Measurements from ENCODE around the gene FAM13B. TPM values are rescaled to one million over a fixed set of nuclear protein-coding genes. Genes with fewer than 3 reads are reported as not detected.

Gene FAM13B
- total and polyA plus RNA-seq, 2 of the 8 experiments (the other 6 are each of a cell fraction or from before 2014, with no cell fraction given) = 6.4 to 17.0 TPM

DNA sequence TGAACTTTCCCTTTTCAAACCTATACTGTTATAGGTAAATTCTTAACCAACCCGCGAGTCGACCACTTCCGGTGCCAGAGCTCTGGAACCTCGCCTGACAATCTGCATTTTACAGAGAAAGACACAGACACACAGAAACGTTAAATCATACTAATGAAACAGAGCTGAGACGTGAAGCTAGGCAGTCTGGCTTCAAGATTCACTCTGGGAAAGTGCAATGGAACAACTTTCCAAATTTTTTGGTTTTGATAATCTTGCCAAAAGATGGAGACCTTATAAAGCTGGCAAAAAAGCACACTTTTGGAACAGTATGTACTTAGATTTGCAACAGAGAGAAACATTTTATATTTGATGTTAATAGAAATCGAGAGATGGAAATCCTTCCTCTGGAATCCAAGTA lies 35.1 kb upstream of the FAM13B start:
- no peak overlapping the region for H2BK120ac ChIP-seq (replicated peaks; ENCODE audit: low read depth, low read length)
- H3K14ac ChIP-seq (ENCODE audit: insufficient read length) = no peak overlapping the region
- H2BK15ac ChIP-seq (ENCODE audit: low read length) = no peak overlapping the region
- H4K91ac ChIP-seq (replicated peaks; ENCODE audit: insufficient read length, low read length) = no peak overlapping the region
- H3K23ac ChIP-seq (ENCODE audit: insufficient read length) = no peak overlapping the region
- no peaks in the 10 kb centered on the region for H3K9me3 ChIP-seq (ENCODE audit: insufficient read depth in 2 of 2, low read depth in 1 of 2, low read length in 1 of 2)
- no peak overlapping the region for H2AFZ ChIP-seq (ENCODE audit: low read length)
- TF ChIP-seq PHF8 (conservative IDR thresholded peaks at IDR 0.05; ENCODE audit: low read depth, low read length) = no peak
- no peak for TF ChIP-seq CBX5 (IDR thresholded peaks at IDR 0.05; ENCODE audit: low read depth, low read length)
- no peak overlapping the region for H2AK5ac ChIP-seq (ENCODE audit: low read depth, low read length)
- no peak overlapping the region for H4K8ac ChIP-seq (ENCODE audit: extremely low read depth, insufficient read depth, low read length)
- H2BK12ac ChIP-seq (ENCODE audit: low read depth, low read length) = no peak overlapping the region
- no peak overlapping the region for H3K9ac ChIP-seq (replicated peaks in 1 of 4; ENCODE audit: extremely low read depth in 1 of 4, low read depth in 3 of 4, low read length in 3 of 4)
- H2BK5ac ChIP-seq (ENCODE audit: low read depth, low read length) = no peak overlapping the region
- no peak overlapping the region for H3K56ac ChIP-seq (replicated peaks; ENCODE audit: insufficient read length, low read depth, low read length)
- H3K27me3 ChIP-seq (replicated peaks in 1 of 4; ENCODE audit: control insufficient read depth in 3 of 4, extremely low read depth in 1 of 4, insufficient read depth in 3 of 4, low read length in 3 of 4) = no peaks in the 10 kb centered on the region
- H3K4ac ChIP-seq (replicated peaks; ENCODE audit: insufficient read length, low read depth, low read length) = no peak overlapping the region
- H3K27ac ChIP-seq (ENCODE audit: low read depth, low read length) = no peak overlapping the region
- no peaks in the 10 kb centered on the region for H4K20me1 ChIP-seq (replicated peaks in 1 of 2; ENCODE audit: control insufficient read depth in 1 of 2, insufficient read depth in 2 of 2, low read length in 2 of 2)
- FAIRE-seq (no peak), DNase-seq (ENCODE audit: low read depth in 1 of 2, low spot score in 2 of 2) (no peak)
- POLR2A ChIA-PET (ENCODE audit: partially characterized antibody) = interaction anchor here (1.0 kb wide), 1 partner anchor 35 kb away, joined by 3 read pairs; the partner anchor contains the start of gene FAM13B
- H3K4me2 ChIP-seq (ENCODE audit: insufficient read depth in 1 of 2, low read depth in 2 of 2, low read length in 2 of 2) = no peak overlapping the region
- no peak overlapping the region for H4K5ac ChIP-seq (ENCODE audit: insufficient read length, low read depth, low read length)
- H3K79me1 ChIP-seq (ENCODE audit: low read depth, low read length) = no peaks in the 10 kb centered on the region
- no peaks in the 10 kb centered on the region for H3K36me3 ChIP-seq (ENCODE audit: control insufficient read depth in 2 of 4, insufficient read depth in 4 of 4, low read length in 3 of 4)
- H3K23me2 ChIP-seq (ENCODE audit: low read depth, low read length) = no peaks in the 10 kb centered on the region
- H3K4me3 ChIP-seq (ENCODE audit: extremely low read depth in 1 of 4, insufficient read depth in 2 of 4, low read depth in 3 of 4, low read length in 4 of 4) = no peak overlapping the region
- 92% methylated on average over 8 of the region's 8 CpGs; no CpG with 5 or more reads in 1 of the 2 experiments for WGBS, 2 experiments (ENCODE audit: extremely low coverage in 1 of 2, insufficient coverage in 1 of 2, insufficient read length in 1 of 2, insufficient replicate concordance in 2 of 2, low coverage in 1 of 2, low lambda C conversion rate in 2 of 2, missing lambda C conversion rate in 1 of 2)
- no peak overlapping the region for H2BK20ac ChIP-seq (ENCODE audit: low read length)
- CTCF ChIA-PET (ENCODE audit: partially characterized antibody) = interaction anchor here (1.1 to 11.5 kb wide), 11 partner anchors 7 to 245 kb away, joined by 3 to 179 read pairs (median 8); partner anchors contain the start of genes FAM13B, NME5 and WNT8A
- H3K4me1 ChIP-seq (replicated peaks in 1 of 4; ENCODE audit: control insufficient read depth in 3 of 4, insufficient read depth in 4 of 4, low read length in 3 of 4) = no peaks in the 10 kb centered on the region
- H3K79me2 ChIP-seq (ENCODE audit: control insufficient read depth in 1 of 2, insufficient read depth in 2 of 2, low read length in 2 of 2) = no peaks in the 10 kb centered on the region
- no peak overlapping the region for H3K18ac ChIP-seq (ENCODE audit: extremely low read depth, low read length)

Measured in H1 (cell line).